SK-N-SH treated with all-trans-retinoic acid at 6 μM for 48 hours (cell line): ENCODE data around the gene RNU7-1.

Source experiments
- ATAC-seq: fragments of 200-7000 bp; cut with Tn5 transposase; 3 replicates; pipeline ENCODE4 v1.9.1; 2020; ENCODE audit warnings: mild to moderate bottlenecking, moderate library complexity
- ARNTL ChIP-seq: fragments of 450-650 bp; formaldehyde crosslinking; IDR thresholded peaks from 2 replicates; pipeline ENCODE4 v1.5.0; 2020; ENCODE audit warnings: low read depth, mild to moderate bottlenecking, moderate library complexity, borderline replicate concordance
- BACH2 ChIP-seq: fragments of 250-450 bp; sonication (Bioruptor Pico); IDR thresholded peaks from 2 replicates; pipeline ENCODE4 v1.9.0; 2021; ENCODE audit warnings: mild to moderate bottlenecking, borderline replicate concordance
- CSDC2 ChIP-seq: fragments of 250-450 bp; sonication (Bioruptor Pico); IDR thresholded peaks from 2 replicates; pipeline ENCODE4 v1.5.0; 2020; ENCODE audit warnings: mild to moderate bottlenecking, moderate library complexity
- ESRRG ChIP-seq: fragments of 250-450 bp; sonication (Bioruptor Pico); IDR thresholded peaks from 2 replicates; pipeline ENCODE4 v1.6.1; 2021; ENCODE audit warnings: mild to moderate bottlenecking
- GLIS3 ChIP-seq: fragments of 250-450 bp; sonication (Bioruptor Pico); IDR thresholded peaks from 2 replicates; pipeline ENCODE4 v1.5.0; 2020; ENCODE audit warnings: mild to moderate bottlenecking, moderate library complexity
- ISL1 ChIP-seq: fragments of 250-450 bp; sonication (Bioruptor Pico); IDR thresholded peaks from 2 replicates; pipeline ENCODE4 v2.1.2; 2022; ENCODE audit warnings: mild to moderate bottlenecking, moderate library complexity
- OSR1 ChIP-seq: fragments of 250-450 bp; sonication (Bioruptor Pico); IDR thresholded peaks from 2 replicates; pipeline ENCODE4 v1.8.0; 2022; ENCODE audit warnings: moderate library complexity, mild to moderate bottlenecking, inconsistent platforms
- PPARA ChIP-seq: fragments of 250-450 bp; sonication (Bioruptor Pico); IDR thresholded peaks from 2 replicates; pipeline ENCODE4 v1.5.0; 2020; ENCODE audit warnings: mild to moderate bottlenecking, borderline replicate concordance
- RARB ChIP-seq: fragments of 250-450 bp; sonication (Bioruptor Pico); IDR thresholded peaks from 2 replicates; pipeline ENCODE4 v1.8.0; 2021; ENCODE audit warnings: mild to moderate bottlenecking, moderate library complexity
- TCF4 ChIP-seq: fragments of 250-450 bp; sonication (Bioruptor Pico); IDR thresholded peaks from 2 replicates; pipeline ENCODE4 v1.8.0; 2021; ENCODE audit warnings: mild to moderate bottlenecking, moderate library complexity, borderline replicate concordance
- TOX ChIP-seq: fragments of 250-450 bp; sonication (Bioruptor Pico); IDR thresholded peaks from 2 replicates; pipeline ENCODE4 v1.8.0; 2021; ENCODE audit warnings: mild to moderate bottlenecking, moderate library complexity, borderline replicate concordance
- ZC3H10 ChIP-seq: fragments of 250-450 bp; sonication (Bioruptor Pico); IDR thresholded peaks from 2 replicates; pipeline ENCODE4 v1.5.1; 2021; ENCODE audit warnings: mild to moderate bottlenecking, moderate library complexity
- ZFP3 ChIP-seq: fragments of 250-450 bp; sonication (Bioruptor Pico); IDR thresholded peaks from 2 replicates; pipeline ENCODE4 v1.5.0; 2020; ENCODE audit warnings: mild to moderate bottlenecking, moderate library complexity
- ZFP30 ChIP-seq: fragments of 450-650 bp; formaldehyde crosslinking; IDR thresholded peaks from 2 replicates; pipeline ENCODE4 v1.5.0; 2022; ENCODE audit warnings: mild to moderate bottlenecking, moderate library complexity
- ZNF565 ChIP-seq: fragments of 450-650 bp; formaldehyde crosslinking; conservative IDR thresholded peaks from 2 replicates; pipeline ENCODE4 v1.5.0; 2020; ENCODE audit warnings: low read depth, mild to moderate bottlenecking, moderate library complexity
- ZNF70 ChIP-seq: fragments of 450-650 bp; formaldehyde crosslinking; IDR thresholded peaks from 2 replicates; pipeline ENCODE4 v1.5.0; 2020; ENCODE audit warnings: mild to moderate bottlenecking, moderate library complexity
- ZNF8 ChIP-seq: fragments of 450-650 bp; formaldehyde crosslinking; IDR thresholded peaks from 2 replicates; pipeline ENCODE4 v1.5.0; 2020; ENCODE audit warnings: mild to moderate bottlenecking, moderate library complexity
- TF ChIP-seq, protein P1 (sequence below): fragments of 250-450 bp; sonication (Bioruptor Pico); IDR thresholded peaks from 2 replicates; pipeline ENCODE4 v1.5.0; 2020; ENCODE audit warnings: mild to moderate bottlenecking, moderate library complexity
- TF ChIP-seq, protein P2 (sequence below): fragments of 250-450 bp; sonication (Bioruptor Pico); IDR thresholded peaks from 2 replicates; pipeline ENCODE4 v1.5.1; 2021; ENCODE audit warnings: mild to moderate bottlenecking, moderate library complexity
- TF ChIP-seq, protein P3 (sequence below): fragments of 250-450 bp; sonication (Bioruptor Pico); IDR thresholded peaks from 2 replicates; pipeline ENCODE4 v1.8.0; 2021; ENCODE audit warnings: low read depth, mild to moderate bottlenecking, moderate library complexity, borderline replicate concordance
- TF ChIP-seq, protein P4 (sequence below): fragments of 250-450 bp; sonication (Bioruptor Pico); IDR thresholded peaks from 2 replicates; pipeline ENCODE4 v1.5.1; 2020; ENCODE audit warnings: low read depth, mild to moderate bottlenecking, moderate library complexity
- TF ChIP-seq, protein P5 (sequence below): fragments of 250-450 bp; sonication (Bioruptor Pico); IDR thresholded peaks from 2 replicates; pipeline ENCODE4 v1.8.0; 2020; ENCODE audit warnings: mild to moderate bottlenecking, moderate library complexity, borderline replicate concordance

The RNU7-1 gene

DNA sequence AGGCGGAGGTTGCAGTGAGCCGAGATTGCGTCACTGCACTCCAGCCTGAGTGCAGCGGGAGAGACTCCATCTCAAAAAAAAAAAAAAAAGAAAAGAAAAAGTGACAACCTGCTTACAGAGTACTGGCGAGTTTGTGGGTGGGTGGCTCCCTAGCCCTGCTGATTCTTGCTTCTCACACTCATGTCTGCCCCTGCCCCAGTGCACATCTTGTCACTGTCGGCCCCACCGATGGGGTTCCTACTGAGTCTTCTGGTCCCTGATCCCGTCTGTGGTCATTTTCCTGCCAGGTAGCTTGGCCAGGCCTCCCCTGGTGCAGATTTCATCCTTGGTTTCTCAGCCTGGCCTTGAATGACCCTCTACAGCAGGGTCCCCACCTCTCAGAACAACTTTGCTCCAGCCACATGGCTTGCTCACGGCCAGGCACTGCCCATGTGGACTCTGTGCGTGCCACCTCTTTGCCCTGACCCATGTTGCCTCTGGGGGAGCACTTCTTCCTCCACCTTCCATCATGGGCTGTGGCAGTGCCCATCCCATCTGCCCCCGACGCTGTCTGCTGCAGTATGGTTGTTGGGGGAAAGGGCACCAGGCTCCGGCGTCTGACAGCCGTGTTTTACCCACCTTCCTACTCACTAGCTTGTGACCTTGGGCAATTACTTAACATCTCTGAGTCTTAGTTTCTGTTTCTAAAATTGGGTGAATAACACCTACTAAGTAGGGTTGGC, 5.4 kb downstream of the RNU7-1 start:
- TF ChIP-seq PPARA (no peak), ZFP3 (CRISPR knock-in tag) (no peak), GLIS3 (no peak), TOX (CRISPR knock-in tag) (no peak)
- TF ChIP-seq, protein P1, sequence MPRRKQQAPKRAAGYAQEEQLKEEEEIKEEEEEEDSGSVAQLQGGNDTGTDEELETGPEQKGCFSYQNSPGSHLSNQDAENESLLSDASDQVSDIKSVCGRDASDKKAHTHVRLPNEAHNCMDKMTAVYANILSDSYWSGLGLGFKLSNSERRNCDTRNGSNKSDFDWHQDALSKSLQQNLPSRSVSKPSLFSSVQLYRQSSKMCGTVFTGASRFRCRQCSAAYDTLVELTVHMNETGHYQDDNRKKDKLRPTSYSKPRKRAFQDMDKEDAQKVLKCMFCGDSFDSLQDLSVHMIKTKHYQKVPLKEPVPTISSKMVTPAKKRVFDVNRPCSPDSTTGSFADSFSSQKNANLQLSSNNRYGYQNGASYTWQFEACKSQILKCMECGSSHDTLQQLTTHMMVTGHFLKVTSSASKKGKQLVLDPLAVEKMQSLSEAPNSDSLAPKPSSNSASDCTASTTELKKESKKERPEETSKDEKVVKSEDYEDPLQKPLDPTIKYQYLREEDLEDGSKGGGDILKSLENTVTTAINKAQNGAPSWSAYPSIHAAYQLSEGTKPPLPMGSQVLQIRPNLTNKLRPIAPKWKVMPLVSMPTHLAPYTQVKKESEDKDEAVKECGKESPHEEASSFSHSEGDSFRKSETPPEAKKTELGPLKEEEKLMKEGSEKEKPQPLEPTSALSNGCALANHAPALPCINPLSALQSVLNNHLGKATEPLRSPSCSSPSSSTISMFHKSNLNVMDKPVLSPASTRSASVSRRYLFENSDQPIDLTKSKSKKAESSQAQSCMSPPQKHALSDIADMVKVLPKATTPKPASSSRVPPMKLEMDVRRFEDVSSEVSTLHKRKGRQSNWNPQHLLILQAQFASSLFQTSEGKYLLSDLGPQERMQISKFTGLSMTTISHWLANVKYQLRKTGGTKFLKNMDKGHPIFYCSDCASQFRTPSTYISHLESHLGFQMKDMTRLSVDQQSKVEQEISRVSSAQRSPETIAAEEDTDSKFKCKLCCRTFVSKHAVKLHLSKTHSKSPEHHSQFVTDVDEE = no peak
- TF ChIP-seq, protein P2, sequence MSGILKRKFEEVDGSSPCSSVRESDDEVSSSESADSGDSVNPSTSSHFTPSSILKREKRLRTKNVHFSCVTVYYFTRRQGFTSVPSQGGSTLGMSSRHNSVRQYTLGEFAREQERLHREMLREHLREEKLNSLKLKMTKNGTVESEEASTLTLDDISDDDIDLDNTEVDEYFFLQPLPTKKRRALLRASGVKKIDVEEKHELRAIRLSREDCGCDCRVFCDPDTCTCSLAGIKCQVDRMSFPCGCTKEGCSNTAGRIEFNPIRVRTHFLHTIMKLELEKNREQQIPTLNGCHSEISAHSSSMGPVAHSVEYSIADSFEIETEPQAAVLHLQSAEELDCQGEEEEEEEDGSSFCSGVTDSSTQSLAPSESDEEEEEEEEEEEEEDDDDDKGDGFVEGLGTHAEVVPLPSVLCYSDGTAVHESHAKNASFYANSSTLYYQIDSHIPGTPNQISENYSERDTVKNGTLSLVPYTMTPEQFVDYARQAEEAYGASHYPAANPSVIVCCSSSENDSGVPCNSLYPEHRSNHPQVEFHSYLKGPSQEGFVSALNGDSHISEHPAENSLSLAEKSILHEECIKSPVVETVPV = no peak
- ATAC-seq = no peak

DNA sequence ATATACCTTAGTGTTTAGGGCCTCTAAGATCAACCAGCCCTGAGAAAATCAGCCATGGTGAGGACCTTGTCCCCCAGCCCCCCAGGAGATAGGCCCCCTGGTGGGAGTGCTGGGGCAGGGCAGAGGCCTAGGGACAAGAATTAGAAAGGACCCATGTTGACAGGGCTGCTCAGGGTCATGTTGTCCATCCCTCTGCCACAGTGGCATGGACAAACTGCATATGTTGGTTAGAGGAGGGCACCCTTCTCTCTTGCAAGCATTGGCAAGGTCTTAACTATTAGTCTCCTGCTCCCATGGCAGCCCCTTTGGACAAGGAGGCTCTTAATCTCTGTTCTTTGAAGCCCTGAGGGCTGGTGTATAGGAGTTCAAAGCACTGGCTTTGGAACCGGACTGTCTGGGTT, 6.8 kb downstream of the RNU7-1 start:
- TF ChIP-seq ZNF8 (CRISPR knock-in tag) (no peak), ARNTL (CRISPR knock-in tag) (no peak), ZNF565 (CRISPR knock-in tag) (no peak), BACH2 (CRISPR knock-in tag) (no peak), GLIS3 (no peak), ZFP30 (CRISPR knock-in tag) (no peak), ZNF70 (CRISPR knock-in tag) (no peak), ESRRG (CRISPR knock-in tag) (no peak), CSDC2 (CRISPR knock-in tag) (no peak), OSR1 (CRISPR knock-in tag) (no peak), TCF4 (CRISPR knock-in tag) (no peak), ISL1 (no peak), TOX (CRISPR knock-in tag) (no peak), RARB (no peak), ZC3H10 (CRISPR knock-in tag) (no peak)
- TF ChIP-seq, protein P3, sequence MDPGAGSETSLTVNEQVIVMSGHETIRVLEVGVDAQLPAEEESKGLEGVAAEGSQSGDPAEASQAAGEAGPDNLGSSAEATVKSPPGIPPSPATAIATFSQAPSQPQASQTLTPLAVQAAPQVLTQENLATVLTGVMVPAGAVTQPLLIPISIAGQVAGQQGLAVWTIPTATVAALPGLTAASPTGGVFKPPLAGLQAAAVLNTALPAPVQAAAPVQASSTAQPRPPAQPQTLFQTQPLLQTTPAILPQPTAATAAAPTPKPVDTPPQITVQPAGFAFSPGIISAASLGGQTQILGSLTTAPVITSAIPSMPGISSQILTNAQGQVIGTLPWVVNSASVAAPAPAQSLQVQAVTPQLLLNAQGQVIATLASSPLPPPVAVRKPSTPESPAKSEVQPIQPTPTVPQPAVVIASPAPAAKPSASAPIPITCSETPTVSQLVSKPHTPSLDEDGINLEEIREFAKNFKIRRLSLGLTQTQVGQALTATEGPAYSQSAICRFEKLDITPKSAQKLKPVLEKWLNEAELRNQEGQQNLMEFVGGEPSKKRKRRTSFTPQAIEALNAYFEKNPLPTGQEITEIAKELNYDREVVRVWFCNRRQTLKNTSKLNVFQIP (CRISPR knock-in tag) = no peak
- TF ChIP-seq, protein P4, sequence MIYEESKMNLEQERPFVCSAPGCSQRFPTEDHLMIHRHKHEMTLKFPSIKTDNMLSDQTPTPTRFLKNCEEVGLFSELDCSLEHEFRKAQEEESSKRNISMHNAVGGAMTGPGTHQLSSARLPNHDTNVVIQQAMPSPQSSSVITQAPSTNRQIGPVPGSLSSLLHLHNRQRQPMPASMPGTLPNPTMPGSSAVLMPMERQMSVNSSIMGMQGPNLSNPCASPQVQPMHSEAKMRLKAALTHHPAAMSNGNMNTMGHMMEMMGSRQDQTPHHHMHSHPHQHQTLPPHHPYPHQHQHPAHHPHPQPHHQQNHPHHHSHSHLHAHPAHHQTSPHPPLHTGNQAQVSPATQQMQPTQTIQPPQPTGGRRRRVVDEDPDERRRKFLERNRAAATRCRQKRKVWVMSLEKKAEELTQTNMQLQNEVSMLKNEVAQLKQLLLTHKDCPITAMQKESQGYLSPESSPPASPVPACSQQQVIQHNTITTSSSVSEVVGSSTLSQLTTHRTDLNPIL (CRISPR knock-in tag) = no peak
- TF ChIP-seq, protein P5, sequence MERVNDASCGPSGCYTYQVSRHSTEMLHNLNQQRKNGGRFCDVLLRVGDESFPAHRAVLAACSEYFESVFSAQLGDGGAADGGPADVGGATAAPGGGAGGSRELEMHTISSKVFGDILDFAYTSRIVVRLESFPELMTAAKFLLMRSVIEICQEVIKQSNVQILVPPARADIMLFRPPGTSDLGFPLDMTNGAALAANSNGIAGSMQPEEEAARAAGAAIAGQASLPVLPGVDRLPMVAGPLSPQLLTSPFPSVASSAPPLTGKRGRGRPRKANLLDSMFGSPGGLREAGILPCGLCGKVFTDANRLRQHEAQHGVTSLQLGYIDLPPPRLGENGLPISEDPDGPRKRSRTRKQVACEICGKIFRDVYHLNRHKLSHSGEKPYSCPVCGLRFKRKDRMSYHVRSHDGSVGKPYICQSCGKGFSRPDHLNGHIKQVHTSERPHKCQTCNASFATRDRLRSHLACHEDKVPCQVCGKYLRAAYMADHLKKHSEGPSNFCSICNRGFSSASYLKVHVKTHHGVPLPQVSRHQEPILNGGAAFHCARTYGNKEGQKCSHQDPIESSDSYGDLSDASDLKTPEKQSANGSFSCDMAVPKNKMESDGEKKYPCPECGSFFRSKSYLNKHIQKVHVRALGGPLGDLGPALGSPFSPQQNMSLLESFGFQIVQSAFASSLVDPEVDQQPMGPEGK (CRISPR knock-in tag) = no peak
- TF ChIP-seq, protein P1 = no peak
- TF ChIP-seq, protein P2 = no peak
- ATAC-seq = no peak
